Skeletal muscle satellite cell (primary cell): ENCODE measurements around the gene SMIM5.
A peak's percentile ranks its signal among the peaks of the same experiment; 100 is the strongest.

ENCODE experiments used
- H3K27me3 ChIP-seq: 2 replicates; pipeline ENCODE4 v1.7.0; 2013; ENCODE audit warnings: low read length; ENCODE audit not compliant: control insufficient read depth, insufficient read depth
- H3K36me3 ChIP-seq: 2 replicates; pipeline ENCODE4 v1.7.0; 2013; ENCODE audit warnings: mild to moderate bottlenecking, control low read depth, low read length; ENCODE audit not compliant: insufficient read depth
- H3K4me1 ChIP-seq: 2 replicates; pipeline ENCODE4 v1.7.0; 2013; ENCODE audit warnings: low read length; ENCODE audit not compliant: control insufficient read depth, insufficient read depth
- H3K4me2 ChIP-seq: 2 replicates; pipeline ENCODE4 v1.7.0; 2013; ENCODE audit warnings: mild to moderate bottlenecking, low read length
- H3K4me3 ChIP-seq: 2 replicates; pipeline ENCODE4 v1.7.0; 2013; ENCODE audit warnings: low read length
- H3K9ac ChIP-seq: 2 replicates; pipeline ENCODE4 v1.7.0; 2013; ENCODE audit warnings: mild to moderate bottlenecking, low read depth, low read length, moderate library complexity
- H3K9me3 ChIP-seq: replicated peaks from 2 replicates; pipeline ENCODE4 v1.7.0; 2013; ENCODE audit warnings: mild to moderate bottlenecking, control low read depth, low read length

SMIM5 gene

GRCh38 chr17:75664099-75664549 lies 30.9 kb downstream of the SMIM5 start:
- Histone ChIP-seq H3K4me1 (peaks cover 15% of the 10 kb centered on the region), H3K27me3 (no peaks in the 10 kb centered on the region), H3K4me3 (no peak overlapping the region), H3K36me3 (peaks cover 22% of the 10 kb centered on the region), H3K9me3 (no peaks in the 10 kb centered on the region), H3K4me2 (no peak overlapping the region), H3K9ac (no peak overlapping the region)

- peaks cover 15% of the 10 kb centered on the region for H3K4me1 ChIP-seq
- H3K9ac ChIP-seq, result peak overlapping the region; percentile 95
- H3K9me3 ChIP-seq, result no peaks in the 10 kb centered on the region
- H3K4me3 ChIP-seq, result peak overlapping the region; percentile 98
- no peaks in the 10 kb centered on the region for H3K27me3 ChIP-seq
- peaks cover 29% of the 10 kb centered on the region for H3K36me3 ChIP-seq
- H3K4me2 ChIP-seq, result peak overlapping the region; percentile 87
These were observed 32.7 kb downstream of the SMIM5 start for GRCh38 chr17:75665981-75666380.

- Histone ChIP-seq H3K9me3 (no peaks in the 10 kb centered on the region), H3K27me3 (no peaks in the 10 kb centered on the region), H3K4me1 (peaks cover 15% of the 10 kb centered on the region), H3K9ac (peak within 1 kb of the TSS; percentile 95), H3K36me3 (peaks cover 32% of the 10 kb centered on the region), H3K4me3 (peak within 1 kb of the TSS; percentile 98), H3K4me2 (peak within 1 kb of the TSS; percentile 87)
These were observed 33.9 kb downstream of the SMIM5 start, which contains the start of the genes RECQL5 and SAP30BP for GRCh38 chr17:75666959-75667790. Gene RECQL5 (minus strand): TSS chr17:75667154. CDS start chr17:75666557, 597 bp downstream. Gene SAP30BP (plus strand): TSS chr17:75667338. CDS start chr17:75667373, 35 bp downstream.

- H3K4me2 ChIP-seq, result peak overlapping the region; percentile 80
- H3K9ac ChIP-seq, result peak overlapping the region; percentile 95
These were observed 34.6 kb downstream of the SMIM5 start for GRCh38 chr17:75667825-75668224.

DNA sequence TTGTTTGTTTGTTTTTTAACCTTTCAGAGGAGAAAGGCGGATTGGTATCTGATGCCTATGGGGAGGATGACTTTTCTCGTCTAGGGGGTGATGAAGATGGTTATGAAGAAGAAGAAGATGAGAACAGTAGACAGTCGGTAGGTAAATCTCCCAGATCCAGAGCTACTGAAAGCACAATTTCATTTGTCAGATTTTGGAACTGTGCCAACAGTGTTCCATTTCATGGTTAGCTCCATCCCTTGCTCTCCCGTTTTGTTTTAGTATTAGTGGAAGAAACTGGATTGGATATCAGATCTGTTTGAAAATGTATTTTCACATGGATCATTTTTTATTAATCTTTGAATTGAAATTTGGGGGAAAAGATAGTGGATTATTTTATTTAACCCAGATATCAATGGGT lies 35.3 kb downstream of the SMIM5 start:
- peaks cover 35% of the 10 kb centered on the region for H3K36me3 ChIP-seq
- no peaks in the 10 kb centered on the region for H3K9me3 ChIP-seq
- peak overlapping the region; percentile 80 for H3K4me2 ChIP-seq
- H3K4me3 ChIP-seq, result peak overlapping the region; percentile 98
- H3K4me1 ChIP-seq, result peaks cover 18% of the 10 kb centered on the region
- peak overlapping the region; percentile 95 for H3K9ac ChIP-seq
- no peaks in the 10 kb centered on the region for H3K27me3 ChIP-seq

More at GRCh38 chr17:75667825-75668224, 34.6 kb downstream of the SMIM5 start:
- Histone ChIP-seq H3K9me3 (no peaks in the 10 kb centered on the region), H3K4me3 (peak overlapping the region; percentile 98), H3K4me1 (peaks cover 15% of the 10 kb centered on the region), H3K27me3 (no peaks in the 10 kb centered on the region), H3K36me3 (peaks cover 31% of the 10 kb centered on the region)

- peaks cover 22% of the 10 kb centered on the region for H3K4me1 ChIP-seq
- no peak overlapping the region for H3K4me2 ChIP-seq
- peaks cover 37% of the 10 kb centered on the region for H3K36me3 ChIP-seq
- H3K4me3 ChIP-seq, result no peak overlapping the region
- H3K9me3 ChIP-seq, result no peaks in the 10 kb centered on the region
- H3K27me3 ChIP-seq, result no peaks in the 10 kb centered on the region
- H3K9ac ChIP-seq, result no peak overlapping the region
These were observed 37.6 kb downstream of the SMIM5 start for GRCh38 chr17:75670868-75671267.

GRCh38 chr17:75672011-75672410 lies 38.8 kb downstream of the SMIM5 start:
- no peaks in the 10 kb centered on the region for H3K9me3 ChIP-seq
- H3K4me1 ChIP-seq, result peaks cover 16% of the 10 kb centered on the region
- H3K9ac ChIP-seq, result no peak overlapping the region
- peaks cover 41% of the 10 kb centered on the region for H3K36me3 ChIP-seq
- H3K4me3 ChIP-seq, result no peak overlapping the region
- no peaks in the 10 kb centered on the region for H3K27me3 ChIP-seq
- H3K4me2 ChIP-seq, result no peak overlapping the region

DNA sequence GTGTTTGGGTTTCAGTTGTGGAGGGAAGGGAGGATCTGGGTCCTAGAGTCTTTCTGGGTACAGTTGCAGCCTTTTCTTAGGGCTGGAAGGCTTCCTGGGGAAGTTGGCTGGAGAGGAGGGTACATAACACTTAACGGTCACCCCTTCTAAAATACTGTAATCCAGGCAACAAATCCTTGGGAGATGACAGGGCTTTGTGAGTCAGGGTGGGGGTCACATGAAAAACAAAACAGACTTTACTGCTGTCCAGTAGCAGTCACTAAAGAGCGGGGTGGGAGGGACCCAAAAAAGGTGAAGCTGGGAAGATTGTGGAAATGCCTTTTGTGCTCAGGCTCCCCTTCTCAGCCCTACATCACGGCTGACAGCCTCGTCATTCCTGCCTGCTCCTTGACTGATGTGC lies 40.3 kb downstream of the SMIM5 start:
- Histone ChIP-seq H3K27me3 (no peaks in the 10 kb centered on the region), H3K4me2 (no peak overlapping the region), H3K4me3 (no peak overlapping the region), H3K4me1 (peaks cover 10% of the 10 kb centered on the region), H3K9ac (no peak overlapping the region), H3K9me3 (no peaks in the 10 kb centered on the region), H3K36me3 (peaks cover 46% of the 10 kb centered on the region)

DNA sequence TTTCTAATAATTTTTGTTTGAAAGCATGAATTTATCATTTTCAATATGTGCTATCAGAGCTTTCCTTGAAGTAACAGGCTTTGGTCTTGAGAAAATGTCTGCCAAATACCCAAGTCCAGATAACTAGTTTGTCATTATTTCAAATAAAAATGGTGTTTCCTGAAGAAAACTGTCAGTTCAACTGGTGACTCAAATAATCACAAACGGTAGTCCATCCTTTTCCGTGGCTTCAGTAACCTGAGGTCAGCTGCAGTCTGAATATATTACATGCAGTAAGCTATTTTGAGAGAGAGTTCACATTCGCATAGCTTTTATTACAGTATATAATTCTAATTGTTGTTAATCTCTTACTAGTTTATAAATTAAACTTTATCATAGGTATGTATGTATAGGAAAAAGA lies 43.2 kb downstream of the SMIM5 start:
- Histone ChIP-seq H3K9ac (no peak overlapping the region), H3K4me2 (no peak overlapping the region), H3K27me3 (no peaks in the 10 kb centered on the region), H3K4me3 (no peak overlapping the region), H3K4me1 (peaks cover 31% of the 10 kb centered on the region), H3K36me3 (peaks cover 50% of the 10 kb centered on the region), H3K9me3 (no peaks in the 10 kb centered on the region)

- Histone ChIP-seq H3K9ac (no peak overlapping the region), H3K9me3 (no peaks in the 10 kb centered on the region), H3K27me3 (no peaks in the 10 kb centered on the region), H3K4me1 (peaks cover 49% of the 10 kb centered on the region), H3K36me3 (peaks cover 37% of the 10 kb centered on the region), H3K4me2 (peak overlapping the region; percentile 2), H3K4me3 (no peak overlapping the region)
These were observed 46.5 kb downstream of the SMIM5 start for GRCh38 chr17:75679706-75680211.

DNA sequence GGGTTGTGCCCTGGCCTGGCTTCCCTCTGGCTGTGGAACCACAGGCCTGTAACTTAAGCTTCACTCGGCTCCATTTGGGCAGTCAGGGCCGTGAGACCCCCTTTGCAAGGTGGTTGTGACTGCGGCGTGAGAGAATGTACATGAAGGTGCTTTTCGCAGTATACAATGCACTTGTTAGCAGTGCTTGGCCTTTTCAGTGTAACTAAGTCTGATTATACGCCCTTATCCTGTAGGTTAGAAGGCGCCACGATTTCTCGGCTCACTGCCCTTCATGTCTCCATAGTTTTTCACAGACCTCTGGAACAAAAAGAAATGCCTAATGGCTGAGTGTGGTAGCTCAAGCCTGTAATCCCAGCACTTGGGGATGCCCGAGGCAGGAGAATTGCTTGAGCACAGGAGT lies 47.2 kb downstream of the SMIM5 start:
- Histone ChIP-seq H3K4me1 (peaks cover 52% of the 10 kb centered on the region), H3K36me3 (peaks cover 41% of the 10 kb centered on the region), H3K27me3 (no peaks in the 10 kb centered on the region), H3K4me3 (no peak overlapping the region), H3K4me2 (no peak overlapping the region), H3K9ac (no peak overlapping the region), H3K9me3 (no peaks in the 10 kb centered on the region)
